MCF 10A (cell line): Measurements from ENCODE around the gene MTFR1L. TPM values are rescaled to one million over a fixed set of nuclear protein-coding genes. Genes with fewer than 3 reads are reported as not detected.

ENCODE experiments used
- BruUV-seq: library from RNA; stranded (reverse); fragments of 400-500 nt; replicated peaks from 2 replicates; lab custom pipeline; 2021; lab: Mats Ljungman, UMichigan
- CTCF ChIA-PET: fragments of 300-600 bp; sonication (Branson Sonifier 250); formaldehyde crosslinking; extraction: SDS; loops from one replicate; lab custom pipeline; 2021; ENCODE audit warnings: antibody characterized with exemption, inconsistent platforms; lab: Yijun Ruan, JAX
- POLR2A ChIA-PET: fragments of 300-600, 350-650 bp; sonication (Branson Sonifier 250); formaldehyde crosslinking; extraction: SDS; loops from one replicate; lab custom pipeline; 2020; ENCODE audit warnings: antibody characterized with exemption, inconsistent platforms; lab: Yijun Ruan, JAX
- DNase-seq: peaks from one replicate; pipeline ENCODE4 v3.0.0-alpha.2; 2018; ENCODE audit not compliant: unreplicated experiment
- H3K27ac Mint-ChIP-seq: one replicate; pipeline ENCODE4 v1.8.0; 2022; ENCODE audit warnings: mild to moderate bottlenecking, low read depth, mixed read lengths; ENCODE audit not compliant: unreplicated experiment
- H3K27me3 Mint-ChIP-seq: one replicate; pipeline ENCODE4 v1.8.0; 2022; ENCODE audit warnings: mixed read lengths; ENCODE audit not compliant: insufficient read depth, unreplicated experiment
- H3K36me3 Mint-ChIP-seq: one replicate; pipeline ENCODE4 v1.8.0; 2022; ENCODE audit warnings: mild to moderate bottlenecking, moderate library complexity, mixed read lengths; ENCODE audit not compliant: insufficient read depth, unreplicated experiment
- H3K4me1 Mint-ChIP-seq: one replicate; pipeline ENCODE4 v1.8.0; 2022; ENCODE audit warnings: mixed read lengths; ENCODE audit not compliant: insufficient read depth, unreplicated experiment
- H3K4me3 Mint-ChIP-seq: one replicate; pipeline ENCODE4 v1.8.0; 2022; ENCODE audit warnings: mild to moderate bottlenecking, moderate library complexity, mixed read lengths; ENCODE audit not compliant: unreplicated experiment
- H3K9me3 Mint-ChIP-seq: one replicate; pipeline ENCODE4 v1.8.0; 2022; ENCODE audit warnings: mixed read lengths; ENCODE audit not compliant: unreplicated experiment
- CTCF ChIP-seq: fragments of 200-600 bp; IDR thresholded peaks from one replicate; pipeline ENCODE4 v1.8.0; 2022; ENCODE audit warnings: antibody characterized with exemption, mild to moderate bottlenecking; ENCODE audit not compliant: unreplicated experiment
- intact Hi-C: fragments of 100-400 bp; cut with micrococcal nuclease; formaldehyde crosslinking; loops from 2 replicates; pipeline ENCODE4 v1.14.1; 2022
- total RNA-seq: library from RNA; stranded (reverse); gene quantifications from 2 replicates; pipeline ENCODE4 v1.2.3, GENCODE V29; 2022

Gene MTFR1L
- total RNA-seq, 1 experiment from 2014 or later = 39.3 TPM

DNA sequence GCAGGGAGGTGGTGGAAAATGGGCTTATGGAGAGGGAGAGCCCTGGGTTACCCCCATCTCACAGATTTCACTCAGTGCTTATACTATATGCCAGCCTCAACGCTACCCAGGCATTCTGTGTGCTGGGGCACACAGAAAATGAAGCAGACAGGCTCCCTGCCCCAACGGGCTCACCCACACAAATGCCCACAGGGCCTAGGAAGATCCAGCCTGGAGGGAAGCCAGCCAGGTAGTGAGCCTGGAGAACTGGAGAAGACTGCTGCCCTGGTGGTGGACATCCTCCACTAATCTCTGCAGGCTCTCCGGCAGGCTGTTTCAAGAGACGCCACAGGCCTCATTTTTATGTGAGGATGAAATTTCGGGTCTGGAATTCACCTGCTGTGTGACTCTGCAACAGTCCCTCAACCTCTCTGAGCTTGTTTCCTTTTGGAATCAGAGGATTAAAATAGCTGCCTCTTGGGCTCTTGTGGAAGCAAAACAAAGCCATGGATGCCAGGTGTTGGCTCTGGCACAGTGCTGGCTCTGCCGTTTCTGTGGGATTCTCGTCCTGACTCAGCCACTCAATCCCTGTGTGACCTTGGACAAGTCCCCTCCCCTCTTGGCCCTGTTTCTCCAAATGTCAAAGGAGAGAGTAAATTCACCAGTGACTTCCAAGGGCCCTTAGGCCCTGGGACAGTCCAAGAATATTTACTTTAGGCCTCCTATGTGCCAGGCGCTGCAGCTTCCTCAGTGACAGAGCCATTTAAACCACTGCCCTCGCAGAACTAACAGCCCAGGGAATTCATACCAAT is 52.1 kb downstream of the MTFR1L start:
- H3K4me1 Mint-ChIP-seq = peaks cover 15% of the 10 kb centered on the region
- peak overlapping the region; percentile 38 for H3K4me3 Mint-ChIP-seq
- no peaks in the 10 kb centered on the region for H3K9me3 Mint-ChIP-seq
- CTCF ChIA-PET = interaction anchor here (0.6 to 2.1 kb wide), 4 partner anchors 14 to 1127 kb away, joined by 3 to 5 read pairs (median 3); partner anchors contain the start of gene CLIC4
- intact Hi-C loops = loop anchor here (5.0 kb wide), 1 partner anchor 50 kb away; no protein-coding TSS in a partner anchor
- peaks cover 9% of the 10 kb centered on the region for H3K36me3 Mint-ChIP-seq
- peak overlapping the region; percentile 84 for H3K27ac Mint-ChIP-seq
- TF ChIP-seq CTCF = no peak
- H3K27me3 Mint-ChIP-seq = no peaks in the 10 kb centered on the region
- DNase-seq = peak; percentile 33
- POLR2A ChIA-PET = interaction anchor here (0.5 to 3.4 kb wide), 14 partner anchors 14 to 533 kb away, joined by 3 to 25 read pairs (median 4); partner anchors contain the start of genes MTFR1L and PAFAH2
- BruUV-seq = no TSS peak

DNA sequence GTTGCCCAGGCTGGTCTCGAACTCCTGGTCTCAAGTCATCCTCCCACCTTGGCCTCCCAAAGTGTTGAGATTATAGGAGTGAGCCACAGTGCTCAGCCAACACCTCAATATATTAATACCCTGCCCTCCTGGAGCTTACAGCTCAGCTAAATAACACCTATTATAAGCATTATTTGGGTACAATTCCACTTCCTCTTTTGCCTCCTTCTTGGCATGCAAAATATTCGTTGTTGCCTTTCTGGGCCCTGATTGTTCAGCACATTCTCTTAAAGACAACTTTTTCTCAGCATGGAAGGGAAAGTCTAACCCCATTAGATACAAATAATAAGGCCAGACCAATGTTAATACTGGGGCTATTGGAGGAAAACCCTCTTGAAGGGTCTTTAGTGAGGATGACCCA is 53.0 kb downstream of the MTFR1L start:
- Mint-ChIP-seq H3K9me3 (no peaks in the 10 kb centered on the region), H3K4me3 (no peak overlapping the region), H3K36me3 (peaks cover 9% of the 10 kb centered on the region), H3K27ac (no peak overlapping the region), H3K27me3 (no peaks in the 10 kb centered on the region), H3K4me1 (peaks cover 15% of the 10 kb centered on the region)
- ChIA-PET CTCF (interaction anchor here (0.6 to 2.1 kb wide), 4 partner anchors 14 to 45 kb away, joined by 3 to 5 read pairs (median 3); no protein-coding TSS in a partner anchor), POLR2A (interaction anchor here (0.7 to 3.4 kb wide), 5 partner anchors 18 to 416 kb away, joined by 4 to 25 read pairs (median 7); partner anchors contain the start of gene MTFR1L)
- no peak for TF ChIP-seq CTCF
- no peak for DNase-seq
- no TSS peak for BruUV-seq
- intact Hi-C loops = loop anchor here (5.0 kb wide), 1 partner anchor 50 kb away; no protein-coding TSS in a partner anchor

DNA sequence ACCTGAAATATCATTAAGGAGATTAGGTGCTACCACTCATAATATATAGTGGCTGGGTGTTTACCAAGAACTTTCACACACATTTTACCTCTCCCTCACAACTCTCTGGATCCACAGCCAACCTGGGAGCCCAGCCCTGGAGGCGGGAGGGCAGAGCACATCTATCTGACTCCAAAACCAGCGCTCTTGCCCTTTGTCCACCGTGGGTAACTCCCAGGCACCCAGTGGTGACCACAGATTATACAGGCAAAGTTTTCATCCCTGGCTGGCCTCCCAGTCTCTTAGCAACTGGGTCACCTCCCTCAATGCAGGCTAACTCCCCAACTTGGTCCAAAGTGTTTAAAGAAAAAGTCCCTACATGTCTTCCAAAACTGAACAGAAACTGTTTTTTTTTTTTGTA is 53.4 kb downstream of the MTFR1L start:
- Mint-ChIP-seq H3K4me3 (no peak overlapping the region), H3K36me3 (peaks cover 9% of the 10 kb centered on the region), H3K27me3 (no peaks in the 10 kb centered on the region), H3K9me3 (no peaks in the 10 kb centered on the region), H3K27ac (no peak overlapping the region), H3K4me1 (peaks cover 15% of the 10 kb centered on the region)
- ChIA-PET POLR2A (interaction anchor here (1.5 to 3.4 kb wide), 3 partner anchors 19 to 53 kb away, joined by 4 to 25 read pairs (median 14); partner anchors contain the start of gene MTFR1L), CTCF (interaction anchor here (0.7 to 2.1 kb wide), 2 partner anchors 19 to 45 kb away, joined by 3 to 5 read pairs; no protein-coding TSS in a partner anchor)
- no TSS peak for BruUV-seq
- no peak for DNase-seq
- no peak for TF ChIP-seq CTCF
- intact Hi-C loops = loop anchor here (5.0 kb wide), 1 partner anchor 51 kb away; no protein-coding TSS in a partner anchor

GRCh38 chr1:25874209-25874608 is 54.5 kb downstream of the MTFR1L start:
- Mint-ChIP-seq H3K4me1 (peaks cover 15% of the 10 kb centered on the region), H3K4me3 (peak overlapping the region; percentile 81), H3K27ac (no peak overlapping the region), H3K9me3 (no peaks in the 10 kb centered on the region), H3K36me3 (peaks cover 2% of the 10 kb centered on the region), H3K27me3 (no peaks in the 10 kb centered on the region)
- no peak for TF ChIP-seq CTCF
- ChIA-PET POLR2A (interaction anchor here (1.0 to 6.9 kb wide), 7 partner anchors 10 to 54 kb away, joined by 3 to 83 read pairs (median 8); partner anchors contain the start of gene MTFR1L), CTCF (interaction anchor here (0.6 to 0.8 kb wide), 4 partner anchors 9 to 123 kb away, joined by 3 to 4 read pairs (median 4); partner anchors contain the start of gene PAFAH2)
- intact Hi-C loops = loop anchor here (5.0 kb wide), 1 partner anchor 52 kb away; no protein-coding TSS in a partner anchor
- DNase-seq = no peak
- BruUV-seq = no TSS peak
